ENCODE data around the gene GTF2A1L.

GRCh38 chr2:48578313-48578712 lies 39.3 kb upstream of the GTF2A1L start:
- TF ChIP-seq EZH2 (IDR thresholded peaks at IDR 0.05; ENCODE audit: insufficient read depth, poor library complexity, severe bottlenecking) (no peak), EZH2phosphoT487 (IDR thresholded peaks at IDR 0.05; ENCODE audit: insufficient read depth, low read depth) (no peak)

Data from GM23248 (cell line).